ENCODE data around the gene GRIN2D.
"Not testable (repeated sequence)": the region's sequence is repeated elsewhere in the genome, so short reads cannot be mapped to it uniquely, and the experiment has no call there.

Gene GRIN2D

DNA sequence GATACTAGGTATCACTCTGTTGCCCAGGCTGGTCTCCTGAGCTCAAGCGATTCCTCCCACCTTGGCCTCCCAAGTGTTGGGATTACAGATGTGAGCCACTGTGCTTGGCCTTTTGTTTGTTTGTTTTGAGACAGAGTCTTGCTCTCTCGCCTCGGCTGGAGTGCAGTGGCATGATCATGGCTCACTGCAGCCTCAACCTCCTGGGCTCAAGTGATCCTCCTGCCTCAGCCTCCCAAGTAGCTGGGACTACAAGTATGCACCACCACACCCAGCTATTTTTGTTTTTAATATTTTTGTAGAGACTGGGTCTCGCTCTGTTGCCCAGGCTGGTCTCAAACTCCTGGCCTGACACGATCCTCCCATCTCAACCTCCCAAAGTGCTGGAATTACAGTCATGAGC, 21.7 kb upstream of the GRIN2D start:
- DNase-seq (ENCODE audit: low read depth) = not testable (repeated sequence)

DNA sequence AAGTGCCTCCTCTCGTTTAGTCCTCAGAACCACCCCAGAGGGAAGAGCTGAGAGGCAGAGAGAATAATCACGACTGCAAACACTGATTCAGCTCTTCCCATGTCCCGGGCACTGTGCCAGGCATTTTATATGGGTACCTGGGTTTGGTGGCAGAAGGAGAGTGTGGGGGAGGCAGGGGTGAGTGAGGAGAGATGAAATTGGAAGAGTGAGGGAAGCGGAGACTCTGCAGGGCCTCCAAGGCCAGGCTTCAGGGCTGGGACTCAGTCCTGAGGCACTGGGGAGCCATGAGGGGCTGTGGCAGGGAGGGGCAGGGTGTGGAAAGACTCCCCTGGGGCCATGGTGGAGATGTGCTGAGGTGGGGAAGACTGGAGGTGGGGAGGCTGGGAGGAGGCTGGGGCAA, 20.6 kb upstream of the GRIN2D start:
- DNase-seq (ENCODE audit: low read depth) = no peak

DNA sequence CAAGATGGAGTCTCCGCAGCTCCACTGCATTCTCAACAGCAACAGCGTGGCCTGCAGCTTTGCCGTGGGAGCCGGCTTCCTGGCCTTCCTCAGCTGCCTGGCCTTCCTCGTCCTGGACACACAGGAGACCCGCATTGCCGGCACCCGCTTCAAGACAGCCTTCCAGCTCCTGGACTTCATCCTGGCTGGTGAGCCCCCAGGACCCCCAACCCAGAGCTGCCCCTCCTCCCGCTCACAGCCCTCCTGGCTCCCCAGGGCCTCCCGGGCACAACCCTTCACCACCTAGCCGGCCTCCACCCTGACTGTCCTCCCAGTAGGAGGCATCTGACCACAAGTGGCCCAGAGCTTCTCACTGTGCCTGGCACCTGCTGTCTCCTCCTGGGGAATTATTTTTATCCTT, 19.9 kb upstream of the GRIN2D start:
- DNase-seq (ENCODE audit: low read depth) = no peak

DNA sequence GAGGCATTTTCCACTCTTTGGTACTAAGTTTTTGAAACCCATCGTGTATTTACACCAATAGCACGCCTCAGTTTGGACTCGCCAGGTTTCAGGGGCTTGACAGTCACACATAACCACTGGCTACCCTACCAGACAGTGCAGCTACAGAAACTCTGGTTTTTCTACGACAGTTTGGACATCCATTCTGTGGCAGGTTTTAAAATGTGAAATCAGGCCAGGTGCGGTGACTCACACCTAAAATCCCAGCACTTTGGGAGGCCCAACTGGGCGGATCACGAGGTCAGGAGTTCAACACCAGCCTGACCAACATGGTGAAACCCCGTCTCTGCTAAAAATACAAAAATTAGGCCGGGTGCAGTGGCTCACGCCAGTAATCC, 15.3 kb upstream of the GRIN2D start:
- DNase-seq (ENCODE audit: low read depth) = no peak

DNA sequence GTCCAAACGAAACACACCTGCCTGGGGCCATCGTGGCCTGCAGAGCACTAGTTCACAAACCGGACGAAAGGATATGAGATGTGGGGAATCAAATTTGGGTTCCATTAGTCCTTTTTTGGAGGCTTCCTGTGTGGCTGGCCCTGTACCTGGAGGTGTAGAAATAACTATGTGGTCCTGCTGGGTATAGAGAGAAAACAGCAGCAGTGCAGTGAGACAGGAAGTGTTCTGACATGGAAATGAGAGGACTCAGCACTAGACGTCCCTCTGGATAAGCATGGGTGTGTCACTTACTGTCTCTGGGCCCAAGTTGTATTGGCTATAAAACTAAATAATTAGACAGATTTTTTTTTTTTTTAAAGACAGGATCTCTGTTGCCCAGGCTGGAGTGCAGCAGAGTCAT, 14.4 kb upstream of the GRIN2D start:
- DNase-seq (ENCODE audit: low read depth) = no peak

DNA sequence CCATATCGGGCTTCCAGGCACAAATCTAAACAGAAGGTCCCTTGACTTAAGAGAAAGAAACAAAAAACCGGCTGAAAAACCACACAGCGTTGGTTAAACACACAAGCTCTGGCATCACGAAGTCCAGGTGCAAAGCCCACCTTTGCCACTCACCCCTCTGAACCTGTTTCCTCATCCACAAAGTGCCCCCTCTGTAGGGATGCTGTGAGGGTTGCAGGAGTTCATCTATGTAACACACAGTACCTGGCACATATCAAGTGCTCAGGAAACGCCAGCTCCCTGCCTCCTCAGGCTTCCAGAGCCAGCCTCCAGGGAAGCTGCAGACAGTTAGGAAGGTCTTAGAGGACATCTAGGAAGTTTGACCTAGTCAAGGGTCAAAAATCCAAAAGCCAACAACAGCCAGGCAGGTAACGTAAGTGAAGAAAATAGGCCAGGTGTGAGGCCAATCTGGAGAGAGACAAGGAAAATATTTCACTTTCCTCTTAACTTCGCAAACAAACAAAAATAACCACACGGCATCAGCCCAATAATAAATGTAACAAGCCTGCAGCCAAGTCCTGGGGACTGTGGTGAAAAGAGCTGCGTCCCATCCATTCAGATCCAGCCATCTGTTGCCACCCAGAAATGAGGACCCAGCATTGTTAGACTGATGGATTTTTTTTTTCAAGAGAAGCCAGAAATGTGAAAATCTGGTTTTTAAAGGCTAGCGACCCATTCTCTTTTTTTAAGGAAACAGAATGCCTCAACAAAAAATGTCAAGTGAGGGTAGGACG, 12.1 kb upstream of the GRIN2D start:
- no peak for DNase-seq (ENCODE audit: low read depth)

DNA sequence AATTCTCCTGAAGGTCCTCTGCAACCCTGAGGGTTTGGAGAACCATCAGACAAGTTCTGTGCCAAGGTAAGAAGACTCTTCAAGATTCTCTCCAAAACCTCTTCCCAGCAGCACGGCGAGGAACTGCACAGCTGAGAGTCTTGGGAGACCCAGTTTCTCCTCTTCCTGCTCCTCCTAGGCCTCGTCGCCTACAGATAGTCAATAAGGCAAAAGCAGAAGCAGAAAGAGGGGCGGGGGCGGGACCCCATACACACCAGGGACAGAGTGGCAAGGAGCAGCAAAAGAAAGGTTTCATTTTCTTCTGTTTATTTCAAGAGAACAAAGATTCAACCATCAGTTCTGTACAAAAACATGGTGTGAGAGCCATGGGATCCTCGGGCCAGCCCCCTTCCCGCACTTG, 11.2 kb upstream of the GRIN2D start:
- no peak for DNase-seq (ENCODE audit: low read depth)

DNA sequence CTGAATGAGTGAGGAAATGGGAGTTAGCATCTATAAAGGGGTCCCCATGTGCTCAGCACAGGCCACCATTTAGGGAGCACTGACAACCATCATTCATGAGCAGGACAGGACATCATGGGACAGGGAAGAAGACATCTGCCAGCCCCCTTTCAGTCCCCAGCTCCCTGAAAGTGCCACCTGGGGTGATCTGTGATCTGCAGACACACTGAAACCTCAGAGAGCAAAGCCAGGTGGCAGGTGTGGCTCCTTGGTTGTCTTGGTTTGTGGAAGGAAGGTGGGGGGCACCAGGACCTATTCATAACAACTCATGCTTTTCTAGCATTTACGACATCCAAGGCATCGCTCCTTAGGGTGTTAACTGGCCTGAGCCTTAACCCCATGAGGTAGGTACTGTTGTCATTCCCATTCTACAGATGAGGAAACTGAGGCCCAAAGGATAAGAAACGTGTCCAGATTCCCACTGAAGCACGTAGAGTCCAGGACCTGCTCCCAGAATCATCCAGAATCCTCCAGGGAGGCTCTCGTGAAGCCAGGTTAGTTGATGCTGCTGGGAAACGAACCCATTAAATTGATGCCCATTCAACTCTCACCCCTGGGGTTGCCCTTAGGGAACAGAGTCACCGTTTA, 7.9 kb upstream of the GRIN2D start:
- no peak for DNase-seq (ENCODE audit: low read depth)

DNA sequence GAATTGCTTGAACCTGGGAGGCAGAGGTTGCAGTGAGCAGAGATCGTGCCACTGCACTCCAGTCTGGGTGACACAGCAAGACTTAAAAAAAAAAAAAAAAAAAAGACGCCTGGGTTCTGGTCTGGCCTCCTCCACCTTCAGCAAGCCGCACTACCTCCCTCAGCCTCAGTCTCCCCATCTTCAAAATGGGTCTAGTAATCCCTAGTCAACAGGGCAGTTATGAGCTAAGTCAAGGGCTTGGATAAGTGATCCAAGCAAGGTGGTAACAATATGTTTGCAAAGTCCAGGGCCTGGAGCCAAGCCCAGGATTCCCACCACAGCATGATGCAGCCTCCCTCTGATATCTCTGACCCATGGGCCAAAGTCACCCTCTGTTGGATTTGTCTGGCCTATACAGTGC, 6.5 kb upstream of the GRIN2D start:
- DNase-seq (ENCODE audit: low read depth) = no peak

DNA sequence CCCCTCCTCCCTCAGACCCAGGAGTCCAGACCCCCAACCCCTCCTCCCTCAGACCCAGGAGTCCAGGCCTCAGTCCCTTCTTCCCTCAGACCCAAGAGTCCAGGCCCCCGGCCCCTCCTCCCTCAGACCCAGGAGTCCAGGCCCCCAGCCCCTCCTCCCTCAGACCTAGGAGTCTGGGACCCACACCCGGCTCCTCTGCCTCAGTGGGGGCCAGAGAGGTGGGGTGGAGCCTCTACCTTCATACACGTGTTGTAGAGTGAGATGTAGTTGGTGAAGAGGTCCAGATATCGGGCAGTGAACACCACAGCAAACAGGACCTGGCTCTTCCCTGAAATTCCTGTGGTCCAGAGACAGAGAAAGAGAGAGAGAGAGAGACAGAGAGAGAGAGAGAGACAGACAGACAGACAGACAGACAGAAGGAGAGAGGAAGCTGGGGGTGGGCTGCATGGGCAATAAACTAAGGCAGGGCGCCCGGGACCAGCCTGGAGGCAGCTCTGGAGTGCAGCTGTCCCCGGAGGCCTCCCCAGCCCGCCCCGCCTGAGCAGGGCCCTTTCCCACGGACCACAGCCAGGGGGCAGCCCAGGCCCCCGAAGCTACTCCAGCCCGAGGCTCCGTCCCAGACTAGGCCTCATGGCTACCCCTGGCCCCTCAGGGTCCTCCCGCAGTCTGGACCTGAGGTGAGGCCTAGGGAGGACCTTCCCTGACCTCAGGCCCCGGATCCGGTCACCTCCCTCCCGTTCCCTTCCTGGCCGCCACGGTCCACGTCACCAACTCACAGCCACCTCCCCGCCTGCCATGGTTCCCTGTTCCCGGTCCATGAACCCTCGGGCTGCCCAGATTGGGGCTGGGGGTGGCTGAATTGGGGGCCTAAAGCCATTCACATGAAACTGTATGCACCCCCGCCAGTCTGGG, 3.0 kb upstream of the GRIN2D start:
- peak; percentile 51 for DNase-seq (ENCODE audit: low read depth)

DNA sequence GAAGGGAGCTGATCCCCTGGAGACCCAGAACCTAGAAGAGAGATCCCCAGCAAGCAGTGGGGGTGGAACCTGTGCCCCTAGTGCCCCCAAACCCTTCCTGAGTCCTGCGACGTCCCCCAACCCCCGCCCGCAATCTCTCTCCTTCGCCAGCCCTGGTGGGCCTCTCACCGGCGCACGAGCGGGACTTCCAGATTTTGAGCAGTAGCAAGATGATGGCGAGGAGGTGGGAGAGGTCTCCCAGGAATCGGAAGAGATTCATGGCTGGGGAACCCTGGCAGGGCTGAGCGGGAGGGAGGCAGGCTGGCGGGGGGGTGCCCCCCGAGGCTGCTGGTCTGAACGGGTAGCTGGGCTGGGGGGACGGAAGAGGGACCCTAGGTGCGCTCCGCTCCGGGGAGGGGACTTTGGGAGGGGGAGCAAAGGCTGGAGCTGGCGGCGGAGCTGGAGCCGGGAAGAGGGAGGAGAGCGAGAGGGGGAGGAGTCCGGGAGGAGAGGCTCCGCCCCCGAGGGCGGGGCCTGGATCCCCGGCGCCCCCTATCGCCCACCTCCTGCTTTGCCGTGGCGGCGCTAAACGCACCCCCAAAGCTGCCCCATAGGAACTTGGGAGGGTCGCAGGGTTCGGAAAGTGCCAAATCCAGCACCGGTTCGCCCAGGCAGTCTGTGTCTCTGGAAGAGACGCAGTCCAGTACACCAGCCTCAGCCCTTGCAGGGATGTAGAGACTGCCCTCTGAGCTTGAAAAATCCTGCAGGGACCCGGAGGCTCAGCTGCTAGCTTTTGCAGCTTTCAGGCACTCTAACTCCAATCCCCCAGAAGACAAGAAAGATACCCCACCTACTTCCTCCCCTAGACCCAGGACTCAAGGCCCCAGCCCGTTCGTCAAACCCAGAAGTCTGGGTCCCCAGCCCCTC, 2.1 kb upstream of the GRIN2D start, which contains the start of gene KDELR1:
TSS of gene KDELR1 (minus strand) at position 452 of the 906 bp plus-strand sequence. CDS start at position 259, 193 bp downstream.
- peak; percentile 61 for DNase-seq (ENCODE audit: low read depth)

DNA sequence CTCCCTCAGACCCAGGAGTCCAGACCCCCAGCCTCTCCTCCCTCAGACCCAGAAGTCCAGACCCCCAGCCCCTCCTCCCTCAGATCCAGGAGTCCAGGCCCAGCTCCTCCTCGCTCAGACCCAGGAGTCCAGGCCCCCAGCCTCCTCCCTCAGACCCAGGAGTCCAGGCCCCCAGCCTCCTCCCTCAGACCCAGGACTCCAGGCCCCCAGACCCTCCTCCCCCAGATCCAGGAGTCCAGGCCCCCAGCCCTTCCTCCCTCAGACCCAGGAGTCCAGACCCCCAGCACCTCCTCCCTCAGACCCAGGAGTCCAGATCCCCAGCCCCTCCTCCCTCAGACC, 1.5 kb upstream of the GRIN2D start:
- not testable (repeated sequence) for DNase-seq (ENCODE audit: low read depth)

DNA sequence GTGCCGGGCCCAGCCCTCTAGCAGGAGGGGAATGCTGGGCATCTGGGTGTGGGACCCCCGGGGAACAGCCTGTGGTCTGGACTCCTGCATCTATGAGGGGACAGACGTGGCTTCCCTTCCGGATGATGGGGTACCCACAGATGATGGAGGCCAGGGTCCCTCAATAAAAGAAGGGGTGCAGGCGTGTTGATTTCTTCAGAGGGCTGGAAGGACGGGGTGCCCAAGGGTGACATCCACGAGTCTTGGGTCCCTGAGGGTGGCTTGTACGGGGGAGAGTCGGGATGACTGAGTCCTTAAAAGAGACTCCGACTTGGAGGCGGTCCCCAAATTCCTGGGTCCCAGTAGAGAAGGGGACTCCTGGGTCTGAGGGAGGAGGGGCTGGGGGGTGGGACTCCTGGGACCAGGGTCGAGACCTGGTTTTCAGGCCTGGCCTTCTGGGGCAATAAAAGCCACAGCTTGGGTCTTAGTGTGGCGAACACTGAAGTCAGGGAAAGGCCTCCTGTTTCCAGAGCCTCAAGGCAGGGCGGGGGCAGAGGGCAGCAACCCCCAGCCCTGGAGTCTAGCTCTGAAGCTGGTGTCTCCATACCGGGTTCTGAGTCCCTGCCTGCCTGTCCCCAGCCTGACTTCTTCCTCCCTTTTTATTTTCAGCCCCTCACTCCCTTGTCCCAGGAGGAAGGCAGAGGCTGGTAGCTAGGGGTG, 459 bp upstream of the GRIN2D start:
- DNase-seq (ENCODE audit: low read depth) = no peak

DNA sequence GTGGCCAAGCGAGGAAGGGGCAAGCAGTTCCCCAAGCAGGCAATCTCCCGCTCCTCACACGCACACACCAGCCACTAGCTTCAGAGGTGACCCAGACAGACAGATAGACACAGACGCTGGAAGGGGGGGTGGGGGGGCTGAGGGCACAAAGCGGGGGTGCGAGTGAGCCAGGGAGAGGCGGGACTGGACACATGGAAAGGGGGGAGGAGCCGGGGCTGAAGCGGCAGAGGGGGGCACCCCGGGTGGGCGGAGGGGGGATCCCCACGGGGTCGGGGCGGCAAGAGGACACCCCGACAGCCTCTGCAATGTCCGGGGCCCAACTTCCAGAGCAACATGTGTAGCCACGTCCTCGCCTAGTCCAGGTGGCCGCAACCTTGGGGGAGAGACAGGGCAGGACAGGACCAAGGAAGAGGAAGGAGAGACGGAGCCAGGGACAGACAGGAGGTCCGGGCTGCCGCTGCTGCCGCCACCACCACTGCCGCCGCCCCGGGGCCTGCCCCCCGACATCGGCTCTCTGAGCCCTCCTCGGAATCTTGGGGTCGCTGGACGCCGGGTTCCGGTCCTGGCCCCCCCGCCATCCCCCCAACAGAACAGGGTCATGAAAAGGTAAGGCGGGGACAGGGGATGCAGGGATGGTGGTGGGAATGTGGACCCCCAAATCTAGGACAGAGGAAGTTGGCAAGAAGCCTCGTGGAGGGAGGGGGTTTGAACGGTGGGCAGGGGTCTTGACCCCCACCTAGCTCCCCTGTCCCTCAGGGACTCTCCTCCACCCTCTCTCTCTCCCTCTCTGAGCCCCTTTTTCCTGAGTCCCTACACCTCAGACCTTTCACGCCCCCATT, 1.1 kb downstream of the GRIN2D start:
- DNase-seq (ENCODE audit: low read depth) = no peak

DNA sequence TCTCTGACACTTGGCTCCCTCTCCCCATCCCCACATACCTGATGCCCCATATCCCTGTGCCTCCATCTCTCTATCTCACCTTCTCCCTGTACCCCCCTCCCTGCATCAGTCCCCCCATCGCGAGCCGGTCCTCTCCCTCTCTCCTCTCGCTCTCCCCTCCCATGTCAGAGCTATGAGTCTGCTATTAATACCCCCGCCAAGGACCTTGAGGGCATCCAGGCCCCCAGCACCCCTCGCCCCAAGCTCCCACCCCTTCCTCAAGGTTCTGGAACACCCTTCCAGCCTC, 1.6 kb downstream of the GRIN2D start:
- DNase-seq (ENCODE audit: low read depth) = no peak

DNA sequence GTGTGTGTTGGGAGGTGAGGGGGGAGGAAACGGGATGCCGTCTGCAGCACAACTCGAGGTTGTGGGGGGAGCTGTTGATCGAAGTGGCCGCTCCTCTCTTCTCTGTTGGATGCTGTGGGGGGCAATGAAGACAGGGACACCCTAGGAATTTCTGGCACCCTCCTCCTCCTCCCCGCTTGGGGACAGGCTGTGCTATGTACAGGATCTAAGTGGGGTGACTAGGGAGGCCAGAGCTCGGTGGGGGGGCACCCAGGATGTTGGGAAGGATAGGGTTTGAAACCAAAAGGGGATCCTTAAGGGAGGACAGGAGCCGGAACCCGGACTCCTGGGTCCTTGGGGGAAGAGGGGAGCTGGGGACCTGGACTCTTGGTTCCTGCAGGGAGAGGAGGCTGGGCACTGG, 2.0 kb downstream of the GRIN2D start:
- no peak for DNase-seq (ENCODE audit: low read depth)

DNA sequence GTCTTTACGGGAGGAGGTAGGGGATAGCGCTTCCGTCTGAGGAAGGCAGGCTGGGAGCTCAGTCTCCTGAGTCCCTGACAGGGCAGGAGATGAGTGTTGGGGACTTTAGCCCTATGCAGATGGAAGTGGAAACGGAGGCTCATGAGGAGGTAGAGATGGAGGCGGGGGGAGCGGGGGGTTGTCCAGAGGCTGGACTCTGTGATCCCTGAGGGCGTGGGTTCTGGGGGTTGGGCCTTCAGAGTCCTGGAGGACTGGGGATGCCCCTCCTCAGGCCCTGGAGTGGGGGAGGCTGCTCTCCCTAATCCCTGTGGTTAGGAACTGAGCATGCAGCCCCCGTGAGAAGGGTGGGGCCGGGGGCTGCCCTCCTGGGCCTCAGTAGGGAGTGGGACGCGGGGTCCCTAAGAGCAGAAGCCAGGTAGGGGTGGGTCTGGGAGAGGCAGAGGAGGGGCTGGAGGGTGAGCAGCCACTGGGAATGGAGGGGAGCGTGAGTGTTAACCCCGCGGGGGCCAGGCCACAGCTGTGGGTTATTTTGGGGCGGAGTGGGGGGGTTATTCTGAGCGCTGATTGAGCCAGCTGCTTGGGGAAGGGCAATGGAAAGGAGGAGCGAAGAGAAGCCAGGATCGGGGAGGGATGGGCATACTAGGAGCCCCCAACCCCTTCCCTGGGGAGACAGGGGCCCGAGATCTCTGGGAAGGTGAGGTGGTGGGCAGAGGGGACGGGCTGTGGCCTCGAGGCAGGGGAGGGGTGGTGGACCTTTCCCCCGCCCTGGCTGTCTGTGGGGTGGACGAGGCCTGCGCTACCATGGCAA, 2.8 kb downstream of the GRIN2D start:
- no peak for DNase-seq (ENCODE audit: low read depth)

DNA sequence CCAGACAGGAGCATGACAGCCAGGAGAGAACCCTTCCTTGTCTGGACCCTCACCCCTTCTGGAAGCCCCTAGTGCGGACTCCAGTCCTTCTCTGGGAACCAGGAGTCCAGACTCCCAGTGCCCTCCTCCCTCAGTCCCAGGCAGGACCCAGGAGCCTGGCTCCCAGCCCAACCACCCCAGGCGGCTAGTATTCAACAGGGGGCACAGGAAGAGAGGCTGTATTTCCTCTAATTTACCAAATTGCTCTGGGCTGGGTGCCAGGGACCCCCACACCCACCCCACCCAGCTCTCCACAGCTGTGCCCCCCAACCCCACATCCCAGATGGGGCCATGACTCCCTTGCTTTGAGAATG, 3.3 kb downstream of the GRIN2D start:
- DNase-seq (ENCODE audit: low read depth) = no peak

DNA sequence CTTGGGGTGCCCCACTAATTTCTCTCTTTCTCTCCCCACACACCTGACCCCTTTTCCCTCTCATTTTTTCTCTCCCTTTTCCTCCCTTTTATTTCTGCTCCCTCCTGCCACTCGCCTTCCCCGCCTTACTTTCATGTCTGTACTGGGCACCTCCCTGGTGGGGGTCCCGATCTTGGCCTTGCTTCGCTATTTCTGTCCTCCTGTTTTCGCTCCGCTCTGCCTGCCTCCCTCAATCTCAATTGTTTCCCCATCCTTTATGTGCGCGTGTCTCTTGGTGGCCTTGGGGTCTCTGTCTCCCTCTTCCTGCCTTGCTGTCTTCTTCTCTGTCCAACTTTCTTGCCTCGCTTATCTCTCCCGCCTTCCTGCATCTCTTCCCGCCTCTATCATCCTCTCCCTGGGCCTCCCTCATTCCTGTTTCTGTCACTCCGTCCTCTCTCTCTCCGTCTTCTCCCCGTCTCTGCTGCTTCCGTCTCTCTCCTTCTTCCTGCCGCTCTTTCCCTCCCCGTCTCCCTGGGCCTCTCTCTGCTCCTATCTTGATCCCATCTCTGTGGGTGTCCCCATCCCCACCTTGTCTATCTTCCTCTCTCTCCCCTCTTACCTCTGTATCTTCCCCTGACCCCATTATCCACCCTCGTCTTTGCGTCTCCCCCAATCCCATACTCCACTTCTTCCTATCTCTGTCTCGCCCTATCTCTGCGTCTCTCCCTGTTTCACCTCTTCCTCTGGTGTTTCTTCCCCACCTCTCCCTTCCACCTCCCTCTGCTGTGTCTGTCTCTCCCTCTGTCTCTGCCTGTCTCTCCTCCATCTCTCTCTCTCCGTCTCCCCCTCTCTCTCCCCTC, 4.0 kb downstream of the GRIN2D start:
- DNase-seq (ENCODE audit: low read depth) = no peak

All from T follicular helper cell (primary cell).